HCT116 (cell line): Measurements from ENCODE around the gene STX1B. TPM values are rescaled to one million over a fixed set of nuclear protein-coding genes. Genes with fewer than 3 reads are reported as not detected.

ENCODE experiments used
- ATAC-seq: fragments of 200-7000 bp; cut with Tn5 transposase; 2 replicates; pipeline ENCODE4 v1.9.1; 2020; ENCODE audit warnings: mild to moderate bottlenecking, moderate library complexity
- BruUV-seq: library from RNA; stranded (reverse); fragments of 400-500 nt; replicated peaks from 2 replicates; lab custom pipeline; 2021; lab: Mats Ljungman, UMichigan
- CTCF ChIA-PET: fragments of 300-600 bp; sonication (Branson Sonifier 250); formaldehyde crosslinking; loops from one replicate; lab custom pipeline; 2021; ENCODE audit warnings: antibody characterized with exemption; lab: Charles Lee
- POLR2A ChIA-PET: fragments of 300-600, 350-600 bp; sonication (Branson Sonifier 250); formaldehyde crosslinking; loops from one replicate; lab custom pipeline; 2021; ENCODE audit warnings: antibody characterized with exemption; lab: Charles Lee
- RAD21 ChIA-PET, 2 experiments: fragments of 300-600 bp; sonication (Branson Sonifier 250); formaldehyde crosslinking; loops; one replicate each; lab custom pipeline; 2023; ENCODE audit warnings: low total read pairs in 2 of 2; ENCODE audit not compliant: uncharacterized antibody in 2 of 2, unreplicated experiment in 2 of 2, low non-redundant PET in 1 of 2; lab: Charles Lee
- DNase-seq: peaks from one replicate; pipeline ENCODE4 v3.0.0-alpha.2; 2010; ENCODE audit warnings: low read depth, low spot score
- H2AFZ ChIP-seq: fragments of 200-600 bp; shearing (Covaris generic), sonication (generic); 2 replicates; pipeline ENCODE4 v1.6.1; 2017; ENCODE audit warnings: low read depth, mixed run types, mixed read lengths, antibody characterized with exemption, low read length; ENCODE audit not compliant: poor library complexity, severe bottlenecking
- H3K27ac ChIP-seq: 2 replicates; pipeline ENCODE4 v1.5.1; 2012; ENCODE audit warnings: low read depth, low read length
- H3K27me3 ChIP-seq: fragments of 200-600 bp; sonication (generic); 2 replicates; pipeline ENCODE4 v1.6.1; 2016; ENCODE audit warnings: mixed run types, low read length, mixed read lengths; ENCODE audit not compliant: insufficient read depth
- H3K36me3 ChIP-seq, 2 experiments: fragments of 200-500 bp in 1 of 2; fragments of 200-600 bp in 1 of 2; sonication (Bioruptor generic) in 1 of 2; sonication (generic) in 1 of 2; 2 replicates each; pipeline versions ENCODE4 v1.5.1 to v1.6.1; 2014 to 2016; ENCODE audit warnings: low read length in 2 of 2, inconsistent platforms in 1 of 2, mixed read lengths in 1 of 2, mixed run types in 1 of 2; ENCODE audit not compliant: insufficient read depth in 2 of 2, control insufficient read depth in 1 of 2
- H3K4me1 ChIP-seq, 2 experiments: fragments of 200-600 bp in 1 of 2; sonication (generic) in 1 of 2; 2 replicates each; pipeline versions ENCODE4 v1.5.1 to v1.6.1; 2012 to 2017; ENCODE audit warnings: low read length in 2 of 2, inconsistent platforms in 1 of 2, mild to moderate bottlenecking in 1 of 2, mixed read lengths in 1 of 2, mixed run types in 1 of 2, moderate library complexity in 1 of 2; ENCODE audit not compliant: insufficient read depth in 2 of 2, control insufficient read depth in 1 of 2
- H3K4me2 ChIP-seq: fragments of 200-600 bp; sonication (generic); 2 replicates; pipeline ENCODE4 v1.6.1; 2017; ENCODE audit warnings: mixed run types, low read length, mixed read lengths
- H3K4me3 ChIP-seq, 2 experiments: fragments of 200-600 bp in 1 of 2; sonication (generic) in 1 of 2; replicated peaks in 1 of 2; 2 replicates each; pipeline ENCODE4 v1.5.1; 2011 to 2016; ENCODE audit warnings: low read length in 2 of 2, control low read depth in 1 of 2, low read depth in 1 of 2, mild to moderate bottlenecking in 1 of 2, mixed read lengths in 1 of 2, mixed run types in 1 of 2
- H3K79me2 ChIP-seq: fragments of 200-600 bp; sonication (generic); 2 replicates; pipeline ENCODE4 v1.6.1; 2017; ENCODE audit warnings: mild to moderate bottlenecking, mixed run types, low read length, moderate library complexity, mixed read lengths; ENCODE audit not compliant: insufficient read depth
- H3K9ac ChIP-seq: fragments of 200-600 bp; sonication (generic); 2 replicates; pipeline ENCODE4 v1.6.1; 2016; ENCODE audit warnings: low read length, mixed read lengths
- H3K9me2 ChIP-seq: fragments of 200-600 bp; sonication (generic), shearing (Covaris generic); 2 replicates; pipeline ENCODE4 v1.6.1; 2017; ENCODE audit warnings: mixed run types, mild to moderate bottlenecking, moderate library complexity; ENCODE audit not compliant: insufficient read depth
- H3K9me3 ChIP-seq, 2 experiments: fragments of 200-500 bp in 1 of 2; fragments of 200-600 bp in 1 of 2; sonication (Bioruptor generic) in 1 of 2; sonication (generic) in 1 of 2; 2 replicates each; pipeline ENCODE4 v1.6.1; 2014 to 2017; ENCODE audit warnings: low read length in 2 of 2, mixed read lengths in 2 of 2, inconsistent platforms in 1 of 2, low read depth in 1 of 2, mild to moderate bottlenecking in 1 of 2, mixed run types in 1 of 2, moderate library complexity in 1 of 2; ENCODE audit not compliant: control insufficient read depth in 1 of 2, insufficient read depth in 1 of 2
- H4K20me1 ChIP-seq: fragments of 200-600 bp; sonication (generic), shearing (Covaris generic); 2 replicates; pipeline ENCODE4 v1.6.1; 2017; ENCODE audit warnings: mixed run types, mild to moderate bottlenecking, moderate library complexity; ENCODE audit not compliant: insufficient read depth
- ATF3 ChIP-seq: IDR thresholded peaks from 2 replicates; pipeline ENCODE4 v1.6.1; 2012
- CBX3 ChIP-seq: IDR thresholded peaks from 2 replicates; pipeline ENCODE4 v1.6.1; 2012; ENCODE audit warnings: low read depth
- EGR1 ChIP-seq: IDR thresholded peaks from 2 replicates; pipeline ENCODE4 v1.6.1; 2012; ENCODE audit warnings: low read depth
- ELF1 ChIP-seq: IDR thresholded peaks from 2 replicates; pipeline ENCODE4 v1.6.1; 2012; ENCODE audit warnings: low read depth, borderline replicate concordance
- FOSL1 ChIP-seq: IDR thresholded peaks from 2 replicates; pipeline ENCODE4 v1.6.1; 2012; ENCODE audit warnings: low read depth
- POLR2A ChIP-seq: IDR thresholded peaks from 2 replicates; pipeline ENCODE4 v1.7.0; 2011; ENCODE audit warnings: borderline replicate concordance; ENCODE audit not compliant: insufficient read depth, insufficient read length; ENCODE audit errors: extremely low read depth
- POLR2AphosphoS5 ChIP-seq: IDR thresholded peaks from 2 replicates; pipeline ENCODE4 v1.6.1; 2011; ENCODE audit warnings: mild to moderate bottlenecking, low read depth, low read length, moderate library complexity
- SIN3A ChIP-seq: IDR thresholded peaks from 2 replicates; pipeline ENCODE4 v1.6.1; 2012; ENCODE audit warnings: low read depth
- TCF7L2 ChIP-seq: IDR thresholded peaks from 2 replicates; pipeline ENCODE4 v1.7.0; 2011; ENCODE audit warnings: borderline replicate concordance, inconsistent platforms; ENCODE audit not compliant: insufficient read depth, insufficient read length; ENCODE audit errors: extremely low read depth
- ZBTB33 ChIP-seq: IDR thresholded peaks from 2 replicates; pipeline ENCODE4 v1.6.1; 2011; ENCODE audit warnings: mild to moderate bottlenecking, low read length, moderate library complexity; ENCODE audit not compliant: insufficient replicate concordance; ENCODE audit errors: extremely low read depth
- ZFX ChIP-seq: fragments of 450-650 bp; IDR thresholded peaks from 2 replicates; pipeline ENCODE4 v1.6.1; 2017
- intact Hi-C: fragments of 100-400 bp; cut with micrococcal nuclease; formaldehyde crosslinking; loops from 2 replicates; pipeline ENCODE4 v1.10.0; 2022
- total RNA-seq: library from RNA; stranded (reverse); gene quantifications from one replicate; pipeline ENCODE4 v1.2.1, GENCODE V29; 2021; ENCODE audit not compliant: unreplicated experiment

Gene STX1B
- total RNA-seq, 1 experiment from 2014 or later = 1.6 TPM

- ChIA-PET POLR2A (no interaction called here), RAD21 (no interaction called here), CTCF (no interaction called here)
- H3K27ac ChIP-seq = no peak overlapping the region
- H3K36me3 ChIP-seq = peaks cover 0 to 3% of the 10 kb centered on the region in 2 experiments; a peak in 2 of 4 replicates
- no peak for ATAC-seq
- intact Hi-C loops = no loop called here
- H3K4me1 ChIP-seq = peaks cover 5 to 15% of the 10 kb centered on the region in 2 experiments
- H3K27me3 ChIP-seq = no peaks in the 10 kb centered on the region
- no TSS peak for BruUV-seq
- H2AFZ ChIP-seq = no peak overlapping the region
- H3K9me2 ChIP-seq = no peaks in the 10 kb centered on the region
- no peak for DNase-seq
- peaks cover 10% of the 10 kb centered on the region; the same call in 1 of the 2 replicates for H3K79me2 ChIP-seq
- H3K4me2 ChIP-seq = no peak overlapping the region
- H4K20me1 ChIP-seq = no peaks in the 10 kb centered on the region
- H3K4me3 ChIP-seq = no peak overlapping the region
- no peak overlapping the region for H3K9ac ChIP-seq
- H3K9me3 ChIP-seq = no peaks in the 10 kb centered on the region
- TF ChIP-seq ELF1 = no peak
- TF ChIP-seq FOSL1 = no peak
- no peak for TF ChIP-seq POLR2A
These were observed 26.3 kb upstream of the STX1B start for GRCh38 chr16:31036691-31037090.

GRCh38 chr16:31033709-31034492 lies 23.5 kb upstream of the STX1B start:
- Histone ChIP-seq H3K27ac (peak overlapping the region; percentile 69), H3K4me3 (peak overlapping the region; percentile 84 to 98), H2AFZ (no peak overlapping the region), H3K9ac (peak overlapping the region; percentile 75), H3K36me3 (peaks cover 0 to 3% of the 10 kb centered on the region in 2 experiments; a peak in 1 of 4 replicates), H3K4me2 (peak overlapping the region; percentile 90), H3K4me1 (peaks cover 5 to 15% of the 10 kb centered on the region in 2 experiments), H4K20me1 (no peaks in the 10 kb centered on the region), H3K79me2 (peaks cover 10% of the 10 kb centered on the region; the same call in 1 of the 2 replicates), H3K9me2 (no peaks in the 10 kb centered on the region), H3K27me3 (no peaks in the 10 kb centered on the region), H3K9me3 (no peaks in the 10 kb centered on the region)
- intact Hi-C loops = loop anchor here (2.0 kb wide), 1 partner anchor 39 kb away; no protein-coding TSS in a partner anchor
- CTCF ChIA-PET = interaction anchor here (1.0 kb wide), 1 partner anchor 49 kb away, joined by 4 read pairs; the partner anchor contains the start of gene HSD3B7
- TF ChIP-seq ZBTB33 = no peak
- TF ChIP-seq ZFX = peak; percentile 30; the same call in 1 of the 2 replicates
- no peak for TF ChIP-seq EGR1
- TF ChIP-seq SIN3A = no peak
- TF ChIP-seq TCF7L2 = no peak
- TF ChIP-seq POLR2AphosphoS5 = peak; percentile 57; the same call in 1 of the 2 replicates
- no peak for TF ChIP-seq FOSL1
- TF ChIP-seq CBX3 = no peak
- no peak for TF ChIP-seq ATF3
- POLR2A ChIA-PET = interaction anchor here (0.6 to 1.6 kb wide), 4 partner anchors 37 to 352 kb away, joined by 3 to 5 read pairs (median 4); partner anchors contain the start of genes KAT8, ZNF646 and ZNF668
- RAD21 ChIA-PET = interaction anchor here in 1 of 2 experiments (0.7 kb wide), 2 partner anchors 293 to 409 kb away, joined by 3 to 8 read pairs; no protein-coding TSS in a partner anchor
- TSS peak; percentile 81 for BruUV-seq
- DNase-seq = peak; percentile 43
- peak; percentile 81 for ATAC-seq
